ENCODE measurements around the gene IFT122. TPM values are rescaled to one million over a fixed set of nuclear protein-coding genes. Genes with fewer than 3 reads are reported as not detected.

Gene IFT122
- total and polyA plus RNA-seq, 7 donors, result 4.2 to 21.4 (median 15.8) TPM

DNA sequence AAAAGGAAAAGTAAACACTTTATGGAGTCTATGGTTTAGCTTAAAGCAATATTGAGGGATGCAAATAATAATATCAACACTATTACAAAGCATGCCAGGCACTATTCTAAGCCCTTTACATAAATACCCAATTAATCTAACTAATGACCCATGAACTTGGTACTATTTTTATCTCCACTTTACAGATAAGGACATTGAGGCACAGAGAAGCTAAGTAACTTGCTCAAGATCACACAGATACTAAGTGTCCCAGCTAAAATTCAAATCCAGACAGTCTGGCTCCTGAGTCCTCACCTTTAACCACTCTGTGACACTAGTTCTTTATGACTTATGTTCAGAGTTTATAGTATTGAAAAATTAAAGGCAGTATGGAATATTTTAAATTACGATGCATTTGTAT, 5.9 kb upstream of the IFT122 start:
- Histone ChIP-seq H3K4me3 (no peak overlapping the region), H3K4me1 (peaks cover 0 to 27% (median 11%) of the 10 kb centered on the region in 4 donors), H3K27me3 (no peaks in the 10 kb centered on the region), H3K27ac (no peak overlapping the region), H3K9me3 (no peaks in the 10 kb centered on the region), H3K36me3 (peaks cover 20 to 85% (median 25%) of the 10 kb centered on the region in 4 donors)
- intact Hi-C loops (cut with DNase I), result no loop called here
- TF ChIP-seq POLR2AphosphoS5 (IDR thresholded peaks at IDR 0.05), result no peak
- TF ChIP-seq POLR2A (IDR thresholded peaks at IDR 0.05), result no peak
- 92 to 95% methylated on average over 1 of the region's 1 CpG for WGBS, 2 donors
- no peak for DNase-seq

DNA sequence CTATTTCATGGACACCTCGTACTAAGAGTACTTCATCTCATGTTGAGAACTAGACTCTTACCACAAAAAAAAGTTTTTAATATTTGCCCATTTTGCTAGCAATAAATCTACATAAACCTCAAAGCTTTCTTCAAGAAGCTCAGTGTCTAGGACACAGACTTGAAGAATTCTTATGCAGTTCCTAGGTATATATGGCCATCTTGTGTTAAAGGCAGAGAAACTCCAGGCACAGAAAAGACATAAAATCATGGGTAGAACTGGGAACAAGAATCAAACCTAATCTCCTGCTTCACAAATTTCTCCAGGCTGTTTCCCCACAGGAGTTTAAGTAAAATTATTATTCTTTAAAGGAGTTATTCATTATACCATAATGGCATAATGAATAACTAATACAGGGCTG, 4.7 kb upstream of the IFT122 start:
- intact Hi-C loops (cut with DNase I), result no loop called here
- Histone ChIP-seq H3K27me3 (no peaks in the 10 kb centered on the region), H3K36me3 (peaks cover 20 to 77% (median 25%) of the 10 kb centered on the region in 4 donors), H3K4me3 (no peak overlapping the region), H3K4me1 (peaks cover 0 to 26% (median 12%) of the 10 kb centered on the region in 4 donors), H3K9me3 (no peaks in the 10 kb centered on the region), H3K27ac (no peak overlapping the region)
- WGBS, 2 donors, result 79 to 85% methylated on average over 1 of the region's 1 CpG
- TF ChIP-seq, protein P1, sequence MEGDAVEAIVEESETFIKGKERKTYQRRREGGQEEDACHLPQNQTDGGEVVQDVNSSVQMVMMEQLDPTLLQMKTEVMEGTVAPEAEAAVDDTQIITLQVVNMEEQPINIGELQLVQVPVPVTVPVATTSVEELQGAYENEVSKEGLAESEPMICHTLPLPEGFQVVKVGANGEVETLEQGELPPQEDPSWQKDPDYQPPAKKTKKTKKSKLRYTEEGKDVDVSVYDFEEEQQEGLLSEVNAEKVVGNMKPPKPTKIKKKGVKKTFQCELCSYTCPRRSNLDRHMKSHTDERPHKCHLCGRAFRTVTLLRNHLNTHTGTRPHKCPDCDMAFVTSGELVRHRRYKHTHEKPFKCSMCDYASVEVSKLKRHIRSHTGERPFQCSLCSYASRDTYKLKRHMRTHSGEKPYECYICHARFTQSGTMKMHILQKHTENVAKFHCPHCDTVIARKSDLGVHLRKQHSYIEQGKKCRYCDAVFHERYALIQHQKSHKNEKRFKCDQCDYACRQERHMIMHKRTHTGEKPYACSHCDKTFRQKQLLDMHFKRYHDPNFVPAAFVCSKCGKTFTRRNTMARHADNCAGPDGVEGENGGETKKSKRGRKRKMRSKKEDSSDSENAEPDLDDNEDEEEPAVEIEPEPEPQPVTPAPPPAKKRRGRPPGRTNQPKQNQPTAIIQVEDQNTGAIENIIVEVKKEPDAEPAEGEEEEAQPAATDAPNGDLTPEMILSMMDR (IDR thresholded peaks at IDR 0.05), result no peak
- TF ChIP-seq POLR2A (IDR thresholded peaks at IDR 0.05) (no peak), EP300 (IDR thresholded peaks at IDR 0.05) (no peak), POLR2AphosphoS5 (IDR thresholded peaks at IDR 0.05) (no peak)
- no peak for DNase-seq

DNA sequence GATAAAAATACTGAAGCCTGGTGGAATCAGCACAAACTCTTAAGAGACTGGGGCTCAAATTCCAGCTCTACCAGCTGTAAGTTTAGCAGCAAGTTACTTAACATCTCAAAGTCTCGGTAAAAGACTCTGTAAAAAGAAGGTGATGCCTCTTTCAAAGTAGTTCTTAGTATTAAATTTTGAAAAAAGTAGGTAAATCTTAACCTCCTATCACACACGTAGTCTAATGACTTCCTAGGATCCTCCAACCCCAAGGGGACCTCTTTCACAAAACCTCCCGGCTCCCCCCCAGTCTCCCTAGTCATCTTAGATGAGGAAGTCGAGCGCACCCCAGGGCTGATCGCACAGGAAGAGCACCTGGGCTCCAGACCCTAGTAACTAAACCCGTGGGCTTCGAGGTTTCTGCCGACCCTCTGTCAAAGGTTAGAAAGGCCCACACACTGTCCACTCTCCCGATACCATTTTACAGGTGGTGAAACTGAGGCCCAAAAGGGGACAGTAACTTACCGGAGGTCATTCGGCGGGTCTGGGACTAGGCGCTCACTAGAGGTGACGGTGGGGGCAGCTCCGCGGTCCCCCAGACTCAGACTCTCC, 703 bp upstream of the IFT122 start:
- TF ChIP-seq POLR2A (IDR thresholded peaks at IDR 0.05) (no peak), EP300 (IDR thresholded peaks at IDR 0.05) (no peak), POLR2AphosphoS5 (IDR thresholded peaks at IDR 0.05) (no peak)
- TF ChIP-seq, protein P1 (IDR thresholded peaks at IDR 0.05), result no peak
- peak overlapping the region; percentile 85 to 93 (median 88) for H3K27ac ChIP-seq
- H3K4me3 ChIP-seq, result peak overlapping the region; percentile 70 to 94 (median 89)
- H3K36me3 ChIP-seq, result peaks cover 4 to 38% (median 9%) of the 10 kb centered on the region in 4 donors
- H3K27me3 ChIP-seq, result no peaks in the 10 kb centered on the region
- no peaks in the 10 kb centered on the region for H3K9me3 ChIP-seq
- H3K4me1 ChIP-seq, result peaks cover 0 to 55% (median 38%) of the 10 kb centered on the region in 4 donors
- intact Hi-C loops (cut with DNase I), result loop anchor here (2.0 kb wide), 1 partner anchor 41 kb away; no protein-coding TSS in a partner anchor
- 0% methylated on average over 17 of the region's 17 CpGs for WGBS, 2 donors
- peak; percentile 85 for DNase-seq

DNA sequence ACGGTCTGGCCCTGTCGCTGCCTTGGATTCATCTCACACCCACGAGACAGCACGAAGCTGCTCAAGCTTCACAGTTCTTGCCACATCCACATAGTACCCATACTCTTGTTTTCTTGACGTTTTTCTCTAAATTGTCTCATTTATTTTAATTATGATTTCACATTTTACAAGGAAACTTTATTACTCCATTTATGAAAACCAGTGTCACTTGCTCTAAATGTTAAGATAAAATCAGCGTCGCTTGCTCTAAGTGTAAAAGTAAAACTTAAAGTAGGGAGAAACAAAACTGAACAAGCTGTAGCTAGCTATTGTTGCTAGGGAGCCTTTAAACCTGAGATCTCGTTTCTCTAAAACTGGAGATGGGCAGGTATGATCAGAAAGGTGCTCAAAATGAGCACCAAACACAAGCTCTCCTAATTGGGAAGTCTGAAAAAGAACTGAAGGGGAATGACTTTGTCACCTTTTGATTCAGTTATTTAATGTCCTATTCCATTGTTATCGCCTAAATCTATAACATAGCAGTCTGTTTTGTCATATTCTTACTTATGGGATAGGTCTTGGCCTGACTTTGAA, 680 bp downstream of the IFT122 start:
- H3K4me1 ChIP-seq, result peaks cover 0 to 55% (median 38%) of the 10 kb centered on the region in 4 donors
- H3K36me3 ChIP-seq, result peaks cover 4 to 25% (median 9%) of the 10 kb centered on the region in 4 donors
- 2 to 7% methylated on average over 9 of the region's 9 CpGs for WGBS, 2 donors
- H3K27ac ChIP-seq, result peak overlapping the region; percentile 85 to 93 (median 88)
- intact Hi-C loops (cut with DNase I), result no loop called here
- no peak for DNase-seq
- TF ChIP-seq, protein P1 (IDR thresholded peaks at IDR 0.05), result no peak
- TF ChIP-seq POLR2A (IDR thresholded peaks at IDR 0.05) (no peak), EP300 (IDR thresholded peaks at IDR 0.05) (no peak), POLR2AphosphoS5 (IDR thresholded peaks at IDR 0.05) (no peak)
- H3K27me3 ChIP-seq, result no peaks in the 10 kb centered on the region
- H3K4me3 ChIP-seq, result peak overlapping the region; percentile 70 to 94 (median 89)
- no peaks in the 10 kb centered on the region for H3K9me3 ChIP-seq

DNA sequence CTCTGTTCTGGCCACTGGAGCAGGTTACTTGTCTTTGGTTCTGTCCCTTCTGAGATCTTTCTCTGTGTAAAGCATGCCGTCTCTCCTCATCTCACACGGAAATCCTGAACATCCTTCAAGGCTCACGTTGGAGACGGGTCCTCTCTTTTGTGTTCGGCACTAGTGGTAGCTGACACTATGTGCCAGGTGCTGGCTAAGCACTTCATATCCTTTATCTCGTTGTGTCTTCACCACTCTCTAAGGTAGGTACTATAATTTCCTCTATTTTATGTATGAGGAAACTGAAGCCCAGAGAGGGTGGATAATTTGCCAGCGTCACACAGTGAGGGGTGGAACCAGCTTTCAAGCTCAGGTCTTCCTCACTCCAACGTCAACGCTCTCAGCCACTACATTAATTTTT, 1.2 kb downstream of the IFT122 start:
- H3K9me3 ChIP-seq, result no peaks in the 10 kb centered on the region
- TF ChIP-seq, protein P1 (IDR thresholded peaks at IDR 0.05), result no peak
- TF ChIP-seq POLR2A (IDR thresholded peaks at IDR 0.05) (no peak), POLR2AphosphoS5 (IDR thresholded peaks at IDR 0.05) (no peak), EP300 (IDR thresholded peaks at IDR 0.05) (no peak)
- H3K36me3 ChIP-seq, result peaks cover under 1 to 20% (median 8%) of the 10 kb centered on the region in 4 donors
- 29 to 50% methylated on average over 9 of the region's 9 CpGs for WGBS, 2 donors
- H3K27ac ChIP-seq, result peak overlapping the region; percentile 85 to 93 (median 88)
- intact Hi-C loops (cut with DNase I), result no loop called here
- no peaks in the 10 kb centered on the region for H3K27me3 ChIP-seq
- H3K4me1 ChIP-seq, result peaks cover 0 to 51% (median 38%) of the 10 kb centered on the region in 4 donors
- DNase-seq, result no peak
- H3K4me3 ChIP-seq, result peak overlapping the region in 3 of 4 donors; percentile 70 to 94 (median 87)
